ENCODE results near the gene SIPA1L3.

SIPA1L3 gene

DNA sequence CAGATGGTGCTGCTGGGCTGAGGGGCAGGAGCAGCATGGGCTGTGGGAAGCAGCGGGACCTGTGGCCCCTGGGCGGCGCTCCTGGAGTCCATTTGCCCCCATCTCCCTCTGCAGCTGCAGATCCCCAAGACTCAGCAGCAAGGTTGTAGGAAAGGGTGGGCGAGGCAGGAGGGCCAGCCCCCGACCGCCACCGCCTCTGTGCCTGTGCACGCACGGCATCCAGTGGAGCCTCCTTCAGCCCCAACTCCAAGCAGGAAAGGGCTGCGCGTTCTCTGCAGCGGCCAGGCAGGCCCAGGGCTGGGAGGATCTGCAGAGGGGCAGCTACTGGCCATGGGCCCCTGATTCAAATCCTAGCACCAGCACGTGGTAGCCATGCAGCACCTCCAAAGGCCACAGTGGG lies 296.2 kb downstream of the SIPA1L3 start:
- DNase-seq = no peak

DNA sequence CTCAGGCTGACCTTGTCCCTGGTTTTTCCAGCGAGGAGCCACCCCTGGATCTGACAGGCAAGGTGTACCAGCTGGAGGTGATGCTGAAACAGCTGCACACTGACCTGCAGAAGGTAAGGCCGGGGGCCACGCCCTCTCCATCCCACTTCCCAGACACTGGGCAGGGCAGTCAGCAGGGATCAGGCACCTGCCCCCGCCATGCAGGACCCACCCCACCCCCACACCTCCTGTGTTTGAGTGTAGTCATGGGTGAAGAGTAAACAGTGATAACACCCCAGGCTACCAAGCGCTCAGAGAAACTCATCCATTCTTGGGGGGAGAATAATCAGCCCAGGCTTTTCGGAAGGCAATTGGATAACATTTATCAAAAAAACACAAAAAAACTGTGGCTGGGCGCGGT lies 297.1 kb downstream of the SIPA1L3 start:
- DNase-seq = no peak

DNA sequence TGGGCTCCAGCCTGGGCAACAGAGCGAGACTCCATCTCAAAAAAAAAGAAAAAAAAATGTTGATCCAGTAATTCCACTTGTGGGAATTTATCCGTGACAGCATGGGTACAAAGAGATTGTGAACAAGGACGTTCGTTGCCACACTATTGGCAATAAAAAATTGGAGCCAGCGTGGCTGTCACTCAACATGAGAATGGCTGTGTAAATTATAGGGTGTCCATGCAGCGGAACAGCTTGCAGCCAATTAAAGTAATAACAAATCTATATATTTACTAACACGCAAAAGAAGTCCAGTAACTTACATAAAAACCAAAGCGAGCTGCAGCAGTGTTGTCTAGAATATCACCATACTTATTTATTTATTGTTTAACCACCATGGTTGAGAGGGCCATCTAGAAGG lies 297.7 kb downstream of the SIPA1L3 start:
- no peak for DNase-seq

DNA sequence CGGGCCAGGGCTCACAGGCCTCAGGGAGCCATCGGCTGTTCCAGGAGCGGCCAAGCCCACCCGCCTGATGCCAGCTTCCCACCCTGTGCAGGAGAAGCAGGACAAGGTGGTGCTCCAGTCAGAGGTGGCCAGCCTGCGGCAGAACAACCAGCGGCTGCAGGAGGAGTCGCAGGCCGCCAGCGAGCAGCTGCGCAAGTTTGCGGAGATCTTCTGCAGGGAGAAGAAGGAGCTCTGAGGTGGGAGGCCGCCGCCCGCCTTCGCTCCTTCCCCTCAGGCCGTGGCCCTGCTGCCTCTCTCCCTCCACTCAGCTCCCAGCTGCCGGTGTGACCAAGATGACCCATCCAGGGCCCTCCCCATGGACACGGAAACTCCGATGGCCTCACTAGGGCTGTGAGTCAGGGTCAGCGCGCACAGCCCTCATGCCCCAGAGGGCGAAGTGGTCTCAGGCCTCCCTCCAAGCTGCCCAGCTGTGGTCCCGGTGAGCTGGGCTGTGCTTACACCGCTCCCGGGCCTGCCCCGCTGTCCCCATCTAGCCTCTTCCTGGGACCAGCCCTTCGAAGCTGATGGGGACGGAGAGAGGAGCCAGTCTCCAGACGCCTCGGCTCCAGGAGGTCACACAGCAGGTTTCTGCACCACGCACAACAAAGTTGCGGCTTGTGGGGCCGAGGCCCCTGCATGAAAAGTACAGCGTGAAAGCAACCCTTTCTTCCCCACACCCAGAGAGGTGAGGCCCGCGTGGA lies 299.2 kb downstream of the SIPA1L3 start:
- no peak for DNase-seq

DNA sequence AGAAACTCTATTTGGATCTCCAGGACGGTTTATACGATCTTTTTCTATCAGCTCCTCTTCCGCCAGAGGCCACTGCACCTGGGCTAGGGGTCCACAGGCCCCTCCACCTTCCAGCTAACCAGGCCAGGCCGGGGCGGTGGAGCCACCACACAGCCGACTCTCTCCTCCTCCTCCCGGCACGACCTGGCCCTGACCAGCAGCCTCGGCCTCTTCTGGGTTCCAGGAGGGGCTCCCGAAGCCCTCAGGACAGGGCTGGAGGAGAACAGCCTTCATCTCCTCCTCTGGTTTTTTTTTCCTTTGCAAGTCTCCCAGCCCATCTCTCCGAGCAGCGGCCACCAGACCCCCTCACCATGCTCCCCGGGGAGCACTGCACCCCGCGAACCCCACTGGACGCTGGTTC lies 299.9 kb downstream of the SIPA1L3 start:
- no peak for DNase-seq

DNA sequence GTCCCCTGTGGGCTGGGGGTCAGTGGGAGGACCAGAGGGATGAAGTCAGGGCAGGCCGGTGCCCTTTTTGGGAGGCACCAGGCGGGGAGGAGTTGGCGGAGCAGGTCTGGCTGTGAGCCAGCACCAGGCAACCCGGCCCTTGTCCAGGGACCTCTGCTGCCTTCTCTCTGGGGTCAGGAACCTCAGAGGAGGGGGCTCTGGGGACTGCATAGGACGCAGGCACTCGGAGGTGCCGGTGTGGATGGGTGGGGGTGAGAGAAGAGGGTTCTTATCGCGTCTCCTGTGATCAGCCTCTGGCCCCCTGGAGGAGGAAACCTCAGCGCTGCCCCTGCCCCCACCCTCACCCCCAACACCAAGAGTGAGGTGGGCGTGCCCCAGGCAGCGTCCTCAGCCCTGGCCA lies 300.5 kb downstream of the SIPA1L3 start:
- no peak for DNase-seq

DNA sequence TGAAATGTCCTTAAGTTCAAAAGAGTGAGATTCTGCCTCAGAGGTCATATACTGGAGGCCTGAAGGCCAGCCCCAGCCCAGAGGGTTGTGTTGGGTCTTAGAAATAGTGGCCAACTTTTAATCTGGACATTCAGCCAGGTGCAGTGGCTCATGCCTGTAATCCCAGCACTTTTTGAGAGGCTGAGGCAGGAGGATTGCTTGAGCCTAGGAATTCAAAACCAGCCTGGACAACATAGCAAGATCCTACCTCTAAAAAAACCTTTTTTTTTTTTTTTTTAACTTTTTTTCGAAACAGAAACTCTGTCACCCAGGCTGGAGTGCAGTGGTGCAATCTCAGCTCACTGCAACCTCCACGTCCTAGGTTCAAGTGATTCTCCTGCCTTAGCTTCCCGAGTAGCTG lies 301.6 kb downstream of the SIPA1L3 start:
- no peak for DNase-seq

DNA sequence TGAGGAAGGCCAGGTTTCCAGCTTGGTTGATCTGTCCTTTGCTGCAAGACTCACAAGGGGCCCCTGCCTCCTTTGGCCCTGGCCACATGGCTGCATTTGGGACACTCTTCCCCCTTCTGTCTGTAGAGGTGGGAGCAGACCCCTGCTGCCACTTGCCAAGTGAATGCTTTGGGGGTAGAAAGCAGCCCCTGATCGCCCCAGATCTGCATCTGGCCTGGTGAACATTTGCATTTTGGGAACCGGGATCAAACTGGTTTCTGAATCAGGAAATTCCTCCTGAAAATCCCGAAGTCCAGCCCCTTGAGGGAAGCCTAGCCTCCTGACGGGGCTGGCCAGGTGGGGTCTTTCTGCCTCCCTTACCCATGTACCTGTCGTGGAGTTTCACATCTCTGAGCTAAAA lies 302.1 kb downstream of the SIPA1L3 start:
- no peak for DNase-seq

DNA sequence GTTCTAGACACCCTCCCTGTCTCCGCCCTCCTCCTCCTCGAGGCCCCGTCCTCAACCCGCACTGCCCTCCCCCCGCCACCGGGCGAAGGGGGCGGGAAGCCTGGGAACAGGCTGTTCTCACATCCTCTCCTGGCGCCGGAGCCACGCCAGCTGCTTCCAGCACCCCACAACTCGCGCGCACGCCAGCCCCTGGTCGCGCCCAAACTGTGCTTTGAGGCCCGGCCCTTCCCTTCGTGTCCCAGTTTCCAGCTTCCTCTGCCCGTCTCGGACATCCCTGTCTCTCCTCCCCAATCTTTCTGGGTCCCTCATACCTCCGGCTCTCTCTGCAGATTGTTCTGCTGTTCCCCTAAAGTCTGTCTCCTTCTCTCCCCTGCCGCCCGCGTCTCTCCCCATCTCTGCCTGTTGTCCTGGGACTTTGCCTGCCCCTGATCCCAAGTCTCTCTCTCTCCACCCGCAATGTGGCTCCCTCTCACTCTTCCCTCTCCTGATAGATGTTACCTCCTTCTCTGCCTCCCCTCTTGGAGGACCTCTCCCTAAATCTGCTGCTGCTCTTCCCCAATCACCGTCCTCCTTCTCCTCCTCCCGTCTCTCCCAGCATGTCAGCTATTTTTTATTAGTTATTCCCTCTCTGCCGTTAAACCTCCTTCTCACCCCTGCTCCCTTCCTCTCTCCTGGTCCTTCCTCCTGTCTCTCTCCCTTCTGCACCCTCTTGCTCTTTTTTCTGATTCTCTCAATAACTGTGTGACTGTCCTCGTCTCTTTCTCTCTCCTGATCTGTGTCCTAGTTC lies 302.9 kb downstream of the SIPA1L3 start:
- no peak for DNase-seq

DNA sequence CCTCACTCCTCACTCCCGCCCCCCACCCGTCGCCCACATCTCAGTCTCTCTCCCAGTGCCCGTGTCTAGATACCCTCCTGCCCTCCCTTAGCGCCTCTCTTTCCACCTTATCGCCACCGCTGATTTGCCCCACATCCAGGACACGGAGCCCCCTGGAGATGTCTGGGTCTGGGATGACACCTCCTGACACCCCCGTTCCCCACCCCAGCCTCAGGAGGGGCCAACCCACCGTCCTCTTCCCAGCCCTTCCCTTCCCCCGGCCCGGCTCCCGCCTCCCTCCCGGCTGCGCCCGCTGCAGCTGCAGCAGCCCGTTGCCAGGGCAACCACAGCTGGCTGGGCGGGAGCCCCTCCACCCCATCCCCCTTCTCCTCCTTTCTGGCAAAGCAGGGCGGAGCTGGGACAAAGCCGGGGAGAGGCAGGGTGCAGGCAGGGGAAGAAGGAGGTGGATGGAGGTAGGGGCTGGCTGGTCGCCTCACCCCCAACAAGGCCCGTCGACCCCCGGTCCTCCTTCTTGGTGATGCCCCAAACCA lies 303.5 kb downstream of the SIPA1L3 start:
- DNase-seq = no peak

DNA sequence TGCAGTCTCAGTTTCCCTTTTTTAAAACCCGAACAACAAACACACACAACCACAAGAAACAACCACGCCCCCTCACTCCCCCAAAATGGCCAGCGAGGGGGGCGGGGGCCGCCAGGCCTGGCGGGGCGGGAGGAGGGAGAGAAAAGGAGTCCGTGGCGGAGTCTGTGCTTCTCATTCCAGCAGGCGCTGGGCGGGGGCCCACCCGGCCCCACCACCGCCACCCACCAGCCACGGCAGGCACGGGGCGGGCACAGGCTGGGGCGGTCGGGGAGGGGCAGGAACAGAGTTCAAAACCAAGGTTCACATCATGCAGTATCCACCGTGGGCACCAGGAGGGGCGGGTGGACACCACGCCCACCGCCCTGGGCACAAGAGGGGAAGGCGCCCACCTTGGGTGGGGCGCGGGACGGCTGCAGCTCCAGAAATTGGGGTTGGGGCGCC lies 304.2 kb downstream of the SIPA1L3 start:
- DNase-seq = no peak

DNA sequence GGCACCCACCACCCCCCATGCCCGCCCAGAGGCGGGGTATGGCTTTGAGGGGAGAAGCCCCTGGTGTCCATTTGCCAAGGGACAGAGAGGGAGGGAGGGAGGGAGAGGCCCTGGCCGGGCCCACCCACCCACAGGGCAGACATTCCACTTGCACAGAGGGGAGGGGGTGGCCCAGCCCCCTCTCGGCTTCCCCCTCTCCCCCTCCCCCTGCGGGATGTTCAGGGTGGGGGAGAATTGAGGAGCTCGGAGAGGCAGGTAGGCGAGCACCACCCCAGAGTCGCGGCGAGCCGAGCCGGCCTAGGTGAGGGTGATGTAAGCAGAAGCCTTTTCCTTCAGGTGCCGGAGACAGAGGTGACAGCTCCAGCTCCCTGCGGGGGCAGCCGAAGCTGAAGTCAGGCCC lies 304.8 kb downstream of the SIPA1L3 start:
- no peak for DNase-seq

DNA sequence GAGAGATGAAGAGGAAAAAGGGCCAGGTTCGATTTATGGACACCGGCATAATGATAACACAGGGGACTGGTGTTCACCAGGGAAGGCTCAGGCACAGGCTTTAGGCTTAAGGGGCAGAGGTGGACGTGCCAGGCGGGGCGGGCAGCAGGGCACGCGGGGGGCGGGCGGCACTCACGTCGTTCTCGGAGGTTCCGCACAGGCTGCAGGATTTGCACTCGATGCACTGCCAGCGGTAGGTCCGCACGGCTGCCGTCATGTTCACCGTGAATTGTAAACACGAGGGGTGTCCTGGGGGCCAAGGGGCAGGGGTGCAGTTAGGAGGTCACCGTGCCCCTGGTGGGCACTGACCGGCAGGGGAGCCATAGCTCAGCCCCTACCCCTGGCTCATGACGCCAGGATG lies 306.5 kb downstream of the SIPA1L3 start:
- no peak for DNase-seq

DNA sequence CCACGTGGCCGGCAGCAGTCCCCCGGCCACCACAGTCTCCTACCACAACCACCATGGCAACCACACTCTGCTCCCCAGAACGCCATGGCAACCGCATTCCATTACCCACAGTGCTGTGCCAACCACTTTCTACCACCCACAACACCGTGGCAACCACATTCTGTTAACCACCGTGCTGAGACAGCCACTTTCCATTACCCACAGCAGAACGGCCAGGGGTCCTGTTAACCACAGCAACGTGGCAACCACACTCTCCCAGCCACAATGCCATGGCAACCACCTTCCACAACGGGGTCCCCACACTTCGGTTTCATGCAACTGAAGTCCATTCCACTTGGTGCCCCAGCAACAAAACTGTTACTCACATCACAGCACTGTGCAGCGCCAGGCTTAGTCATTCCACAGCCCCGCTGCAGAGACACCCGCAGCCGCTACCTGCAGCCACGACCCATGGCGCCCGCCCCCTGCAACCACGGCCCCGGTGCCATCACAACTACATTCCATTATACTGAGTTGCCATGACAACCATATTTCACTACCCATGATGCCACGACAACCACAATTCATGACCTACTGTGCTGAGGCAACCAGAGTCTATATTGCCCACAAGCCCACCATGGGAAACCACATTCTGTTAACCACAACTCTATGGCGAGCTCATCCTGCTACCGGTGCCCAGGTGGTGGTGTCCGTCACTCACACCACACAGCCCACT lies 307.1 kb downstream of the SIPA1L3 start:
- peak; percentile 64 for DNase-seq

DNA sequence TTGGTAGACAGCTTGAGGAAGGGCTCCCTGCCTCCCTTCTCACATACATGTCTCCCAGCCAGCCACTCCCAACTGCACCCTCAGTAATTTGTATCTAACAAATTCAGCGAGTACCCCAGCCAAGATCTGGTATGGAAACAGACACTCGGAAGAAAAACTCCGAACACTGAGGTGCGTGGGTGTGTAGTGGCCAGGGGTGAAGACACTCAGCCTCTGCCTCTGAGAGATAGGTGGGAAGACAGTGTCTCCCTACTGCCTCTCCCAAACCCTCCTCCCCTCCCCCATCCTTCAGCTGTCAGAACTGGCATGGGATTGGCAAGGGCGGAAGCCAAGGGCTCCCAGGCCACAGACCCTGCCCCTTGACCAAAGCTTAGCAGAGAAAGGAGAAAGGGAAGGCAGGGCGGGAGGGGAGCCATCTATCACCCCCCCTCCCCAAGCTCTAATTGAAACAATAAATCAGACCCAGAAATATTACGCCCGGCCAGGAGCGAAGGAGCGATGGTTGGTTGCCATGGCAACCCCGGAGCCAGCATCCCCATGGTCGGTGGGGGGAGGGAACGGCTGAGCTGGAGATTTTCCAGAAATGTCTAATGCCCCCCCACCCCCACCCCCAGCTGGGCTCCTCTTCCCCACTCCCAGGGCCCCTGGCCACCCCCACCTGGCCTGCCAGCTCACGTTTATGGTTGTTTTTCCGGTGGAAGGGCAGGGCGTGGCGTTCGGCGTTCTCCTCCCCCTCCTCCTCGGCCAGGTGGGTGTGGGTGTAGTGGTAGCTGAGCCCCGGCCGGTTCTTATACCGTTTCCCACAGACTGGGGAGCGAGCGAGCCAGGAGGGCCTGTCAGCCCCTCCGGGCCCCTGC lies 310.0 kb downstream of the SIPA1L3 start:
- DNase-seq = no peak

DNA sequence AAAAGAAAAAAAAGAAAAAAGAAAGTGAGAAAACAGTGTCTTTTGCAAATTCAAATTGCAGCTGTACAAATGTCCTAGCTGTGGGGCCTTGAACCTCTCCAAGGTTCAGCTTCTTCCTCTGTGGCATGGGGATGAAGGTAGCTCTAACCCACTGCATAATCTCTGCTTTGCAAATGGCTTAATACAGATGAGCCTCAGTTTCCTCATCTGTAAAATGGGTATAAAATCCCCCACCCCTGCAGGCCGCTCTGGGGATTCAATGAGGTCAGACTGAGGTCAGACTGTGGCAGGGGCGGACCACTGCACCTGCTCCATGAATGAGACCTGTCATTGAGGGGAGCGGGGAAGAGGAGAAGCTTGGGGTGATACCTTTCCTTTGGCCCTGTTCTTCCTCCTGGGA lies 311.2 kb downstream of the SIPA1L3 start:
- DNase-seq = no peak

DNA sequence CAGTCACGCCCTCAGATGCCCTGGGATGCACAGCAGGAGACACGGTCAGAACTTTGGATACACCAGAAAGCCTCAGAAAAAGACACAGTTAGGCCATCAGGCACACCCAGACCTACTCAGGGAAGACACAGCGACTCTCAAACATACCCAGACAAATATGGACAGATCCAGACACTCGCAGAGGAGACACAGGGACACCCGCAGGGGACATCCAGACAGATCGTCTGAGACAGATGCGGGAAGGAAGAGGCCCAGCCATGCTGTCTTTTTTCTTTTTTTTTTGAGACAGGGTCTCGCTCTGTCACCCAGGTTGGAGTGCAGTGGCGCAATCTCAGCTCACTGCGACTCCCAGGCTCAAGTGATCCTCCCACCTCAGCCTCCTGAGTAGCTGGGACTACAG lies 312.2 kb downstream of the SIPA1L3 start:
- DNase-seq = no peak

DNA sequence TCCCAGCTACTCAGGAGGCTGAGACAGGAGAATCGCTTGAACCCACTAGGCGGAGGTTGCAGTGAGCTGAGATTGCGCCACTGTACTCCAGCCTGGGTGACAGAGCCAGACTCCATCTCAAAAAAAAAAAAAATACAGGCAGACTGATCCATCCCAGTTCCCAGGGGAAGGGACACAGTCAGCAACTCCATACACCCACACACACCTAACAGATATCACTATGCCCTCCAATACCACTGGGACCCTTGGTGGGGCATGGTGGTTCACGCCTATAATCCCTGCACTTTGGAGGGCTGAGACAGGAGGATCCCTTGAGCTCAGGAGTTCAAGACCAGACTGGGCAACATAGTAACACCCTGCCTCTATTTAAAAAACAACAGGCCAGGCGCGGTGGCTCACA lies 314.4 kb downstream of the SIPA1L3 start:
- DNase-seq = no peak

DNA sequence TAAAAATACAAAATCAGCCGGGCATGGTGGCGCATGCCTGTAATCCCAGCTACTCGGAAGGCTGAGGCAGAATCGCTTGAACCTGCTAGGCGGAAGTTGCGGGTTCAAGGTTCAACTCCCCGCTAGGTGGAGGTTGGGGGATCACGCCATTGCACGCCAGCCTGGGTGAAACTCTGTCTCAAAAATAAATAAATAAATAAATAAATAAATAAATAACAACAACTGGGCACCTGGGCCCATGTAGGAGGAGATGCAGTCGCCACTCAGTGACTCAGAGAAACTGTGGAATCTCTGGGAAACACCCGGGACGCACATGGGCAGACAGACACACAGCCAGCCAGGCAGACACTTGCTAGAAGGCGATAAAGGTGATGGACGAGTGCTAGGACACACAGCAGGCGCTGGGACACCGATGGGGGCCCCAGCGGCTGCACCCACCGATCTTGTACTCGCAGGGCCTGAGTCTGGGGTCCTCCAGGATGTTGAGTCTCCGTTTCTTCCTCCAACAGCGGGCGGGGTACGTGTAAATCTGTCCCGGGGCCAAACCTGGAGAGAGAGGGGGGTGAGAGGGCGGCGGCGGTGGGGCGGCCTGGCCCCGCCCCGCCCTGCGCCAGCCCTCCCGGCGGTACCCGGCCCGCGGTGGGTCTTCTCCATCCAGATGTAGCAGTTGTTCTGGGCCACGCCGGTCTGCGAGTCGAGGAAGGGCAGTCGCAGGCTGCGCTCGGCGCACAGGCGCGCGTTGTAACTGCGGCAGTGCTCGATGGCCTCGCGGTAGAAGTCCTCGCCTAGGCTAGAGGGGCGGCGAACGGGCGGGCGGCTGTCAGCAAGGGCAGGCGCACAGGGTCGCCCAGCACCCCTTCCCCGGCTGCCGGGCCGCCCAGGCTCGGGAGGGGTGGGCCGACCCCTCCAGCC lies 315.2 kb downstream of the SIPA1L3 start:
- DNase-seq = no peak

DNA sequence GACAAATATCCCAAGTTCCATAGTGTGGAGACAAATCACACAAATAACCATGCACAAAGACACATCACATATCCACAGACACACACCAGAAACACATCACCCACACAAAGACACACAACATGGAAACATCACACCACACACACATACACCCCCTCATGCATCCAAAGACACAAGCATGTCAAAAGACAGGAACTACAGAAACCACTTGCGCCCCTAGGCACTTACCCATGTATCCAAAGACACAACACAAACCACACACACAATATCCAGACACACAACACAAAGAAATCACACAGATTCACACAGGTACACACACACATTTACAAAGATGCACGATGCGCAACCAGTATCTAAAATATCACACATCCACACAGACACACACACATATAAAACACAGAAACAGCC lies 316.1 kb downstream of the SIPA1L3 start:
- DNase-seq = no peak

DNA sequence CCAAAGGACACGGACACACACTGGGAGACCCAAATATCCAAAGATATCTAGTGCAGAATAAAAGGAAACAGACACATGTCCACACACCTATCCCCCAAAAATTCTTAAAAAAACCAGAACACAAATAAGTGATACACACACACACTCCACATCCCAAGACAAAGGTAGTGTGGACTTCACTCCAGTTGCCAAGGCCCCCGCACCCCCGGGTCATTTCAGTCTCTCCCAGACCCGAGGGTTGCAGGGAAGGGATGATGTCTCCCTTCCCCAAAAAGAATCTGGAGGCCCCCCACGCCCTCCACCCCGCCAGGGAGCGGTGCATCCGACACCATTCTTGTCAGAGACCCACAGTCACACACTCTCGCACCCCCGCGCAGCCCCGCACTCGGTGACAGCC lies 316.6 kb downstream of the SIPA1L3 start:
- DNase-seq = no peak
